HG03139 (cell line): Measurements from ENCODE around the gene GCGR.

Source experiments
- ATAC-seq: cut with Tn5 transposase; IDR thresholded peaks from one replicate; pipeline ENCODE4 v1.9.1; 2021; ENCODE audit not compliant: unreplicated experiment

Gene GCGR

GRCh38 chr17:81803728-81804558, at the start of gene GCGR:
Gene GCGR, plus strand, starts transcription at chr17:81804150. Its CDS starts 4,869 bp downstream, at chr17:81809019.
- ATAC-seq = no peak

DNA sequence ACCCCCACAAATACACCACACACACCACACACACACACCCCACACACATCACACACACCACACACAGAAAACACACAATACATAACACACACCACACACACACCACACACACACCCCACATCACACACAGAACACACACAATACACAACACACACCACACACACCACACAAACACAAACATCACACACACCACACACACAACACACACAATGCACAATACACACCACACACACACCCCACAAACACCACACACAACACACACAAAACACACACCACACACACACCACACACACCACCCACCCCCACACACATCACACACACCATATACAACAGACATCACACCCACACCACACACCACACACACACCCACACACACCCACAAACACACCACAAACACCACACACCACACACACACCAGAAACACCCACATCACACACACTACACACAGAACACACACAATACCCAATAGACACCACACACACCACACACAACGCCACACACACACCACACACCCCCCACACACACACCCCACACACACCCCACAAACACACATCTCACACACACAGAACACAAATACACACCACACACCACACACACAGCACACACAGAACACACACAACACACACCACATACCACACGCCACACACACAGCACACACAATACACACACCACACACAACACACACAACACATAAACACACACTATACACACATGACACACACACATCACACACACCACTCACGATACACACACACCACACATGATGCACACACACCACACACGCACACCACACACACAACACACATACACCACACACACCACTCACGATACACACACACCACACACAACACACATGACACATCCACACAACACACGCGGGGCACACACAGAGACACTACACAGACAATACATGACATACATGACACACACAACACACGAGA, 11.0 kb upstream of the GCGR start:
- no peak for ATAC-seq

DNA sequence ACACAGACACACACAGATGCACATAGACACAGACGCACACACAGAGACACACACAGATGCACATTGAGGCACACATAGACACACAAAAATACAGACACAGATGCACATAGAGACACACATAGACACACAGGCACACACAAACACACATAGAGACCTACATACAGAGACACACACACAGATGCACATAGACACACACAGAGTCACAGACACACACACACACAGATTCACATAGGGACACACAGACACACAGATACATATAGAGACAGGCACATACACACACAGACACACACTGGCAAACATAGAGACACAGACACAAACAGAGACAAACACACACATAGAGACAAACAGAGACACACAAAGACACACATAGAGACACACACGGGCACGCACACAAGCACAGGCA, 9.9 kb upstream of the GCGR start:
- no peak for ATAC-seq

GRCh38 chr17:81794509-81794908, 9.4 kb upstream of the GCGR start:
- no peak for ATAC-seq

DNA sequence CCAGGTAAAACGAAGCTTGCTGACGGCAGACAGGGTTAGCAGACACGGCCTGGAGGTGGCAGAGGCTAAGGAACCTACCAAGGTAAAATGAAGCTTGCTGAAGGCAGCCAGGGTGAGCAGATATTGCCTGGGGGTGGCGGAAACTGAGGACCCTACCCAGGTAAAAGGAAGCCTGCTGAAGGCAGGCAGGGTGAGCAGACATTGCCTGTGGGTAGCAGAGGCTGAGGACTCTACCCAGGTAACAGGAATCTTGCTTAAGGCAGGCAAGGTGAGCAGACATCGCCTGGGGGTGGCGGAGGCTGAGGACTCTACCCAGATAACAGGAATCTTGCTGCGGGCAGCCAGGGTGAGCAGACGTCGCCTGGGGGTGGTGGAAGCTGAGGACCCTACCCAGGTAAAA, 2.6 kb upstream of the GCGR start:
- no peak for ATAC-seq

DNA sequence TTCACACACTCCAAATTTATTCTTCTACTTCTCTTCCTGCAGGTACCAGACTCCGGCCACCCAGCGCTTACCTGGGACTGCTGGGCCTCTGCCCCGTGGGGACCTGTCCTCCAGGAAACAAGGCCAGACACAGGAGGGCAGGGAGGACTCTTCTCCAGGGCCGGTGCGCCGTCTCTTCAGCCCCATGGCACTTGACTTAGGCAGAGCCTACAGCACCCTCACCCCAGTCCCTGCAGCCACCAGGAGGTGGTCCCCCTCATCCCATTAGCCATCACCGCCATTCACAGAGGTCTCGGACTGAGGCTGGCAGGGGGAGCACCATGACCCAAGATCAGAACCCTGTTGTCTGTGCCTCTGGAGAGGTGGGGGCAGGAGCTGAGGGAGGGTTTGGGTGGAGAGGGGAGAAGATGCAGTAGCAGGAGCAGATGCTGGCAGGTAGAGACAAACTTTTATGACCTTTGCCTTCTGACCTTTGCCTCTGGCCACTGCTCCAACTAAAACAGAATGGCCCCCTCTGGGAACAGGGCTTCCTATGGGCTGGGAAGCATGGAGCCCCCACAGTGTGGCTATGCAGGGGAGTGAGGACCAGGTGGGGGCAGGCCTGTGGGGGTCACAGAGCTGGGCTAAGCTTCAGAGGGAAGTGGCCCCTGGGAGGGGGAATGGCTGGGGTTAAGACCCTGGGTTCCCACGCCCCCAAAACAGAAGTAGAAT, 1.7 kb upstream of the GCGR start:
- no peak for ATAC-seq

GRCh38 chr17:81802856-81803643, 900 bp upstream of the GCGR start:
- ATAC-seq = no peak

GRCh38 chr17:81804559-81805399, 829 bp downstream of the GCGR start:
- ATAC-seq = no peak

GRCh38 chr17:81805707-81806460, 1.9 kb downstream of the GCGR start:
- no peak for ATAC-seq

DNA sequence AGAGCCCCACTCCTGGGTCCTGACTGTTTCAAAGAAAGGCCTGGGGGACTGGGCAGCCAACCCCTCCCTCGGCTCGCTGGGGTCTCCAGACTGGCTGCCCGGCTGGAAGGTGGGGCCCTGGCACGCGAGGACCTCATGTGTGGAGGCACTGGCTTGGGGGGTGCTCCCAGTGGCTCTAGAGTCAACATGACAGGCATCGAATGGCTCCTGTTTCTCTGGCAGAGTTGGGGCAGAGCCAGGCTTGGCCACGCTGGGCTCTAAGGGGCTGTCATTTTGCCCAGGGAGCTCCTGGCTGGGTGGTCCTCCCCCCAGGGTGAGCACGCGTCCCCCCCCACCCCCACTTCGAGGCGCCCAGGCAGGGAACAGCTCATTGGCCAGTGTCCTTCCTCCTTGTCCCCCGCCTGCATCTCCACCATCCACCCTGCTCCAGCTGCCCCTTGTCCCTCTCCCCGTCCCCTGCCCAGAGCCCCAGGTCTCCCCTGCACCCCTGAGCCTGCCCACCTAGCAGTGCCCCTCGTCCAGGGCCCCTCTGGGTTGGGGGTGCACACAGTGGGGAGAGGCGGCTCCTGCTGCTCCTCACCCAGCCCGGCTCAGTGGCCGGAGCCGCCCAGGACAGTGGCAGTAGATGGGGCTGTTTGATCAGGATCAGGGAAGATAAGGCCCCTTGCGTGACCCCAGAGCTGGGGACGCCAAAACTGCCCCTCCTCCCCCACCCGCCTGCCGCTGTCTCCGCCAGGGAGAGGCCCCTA, 2.7 kb downstream of the GCGR start:
- ATAC-seq = no peak

DNA sequence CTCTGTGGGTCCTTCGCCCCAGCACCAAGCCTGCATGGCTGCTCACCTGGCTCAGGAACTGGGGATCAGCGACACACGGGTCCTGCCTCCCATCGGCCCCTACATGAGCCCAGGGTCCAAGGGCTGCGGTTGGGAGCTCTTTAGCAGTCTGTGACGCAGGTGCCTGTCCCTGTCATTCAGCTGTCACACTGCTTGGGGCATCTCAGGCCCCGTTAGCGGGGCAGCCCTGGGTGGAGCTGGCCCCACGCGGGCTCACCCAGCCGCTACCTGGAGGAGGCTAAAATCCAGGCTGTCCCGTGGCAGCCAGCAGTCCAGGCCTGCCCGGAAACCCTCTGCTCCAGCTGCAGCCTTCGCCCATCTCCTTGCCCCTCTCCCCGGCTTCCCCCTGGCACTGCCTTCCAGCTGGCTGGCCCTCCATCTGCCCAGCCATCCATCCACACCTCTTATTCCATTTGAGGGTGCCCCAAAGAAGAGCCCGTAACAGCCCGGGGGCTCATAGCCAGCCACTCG, 3.3 kb downstream of the GCGR start:
- no peak for ATAC-seq

- no peak for ATAC-seq
Measured at GRCh38 chr17:81807839-81808238, 3.9 kb downstream of the GCGR start.

DNA sequence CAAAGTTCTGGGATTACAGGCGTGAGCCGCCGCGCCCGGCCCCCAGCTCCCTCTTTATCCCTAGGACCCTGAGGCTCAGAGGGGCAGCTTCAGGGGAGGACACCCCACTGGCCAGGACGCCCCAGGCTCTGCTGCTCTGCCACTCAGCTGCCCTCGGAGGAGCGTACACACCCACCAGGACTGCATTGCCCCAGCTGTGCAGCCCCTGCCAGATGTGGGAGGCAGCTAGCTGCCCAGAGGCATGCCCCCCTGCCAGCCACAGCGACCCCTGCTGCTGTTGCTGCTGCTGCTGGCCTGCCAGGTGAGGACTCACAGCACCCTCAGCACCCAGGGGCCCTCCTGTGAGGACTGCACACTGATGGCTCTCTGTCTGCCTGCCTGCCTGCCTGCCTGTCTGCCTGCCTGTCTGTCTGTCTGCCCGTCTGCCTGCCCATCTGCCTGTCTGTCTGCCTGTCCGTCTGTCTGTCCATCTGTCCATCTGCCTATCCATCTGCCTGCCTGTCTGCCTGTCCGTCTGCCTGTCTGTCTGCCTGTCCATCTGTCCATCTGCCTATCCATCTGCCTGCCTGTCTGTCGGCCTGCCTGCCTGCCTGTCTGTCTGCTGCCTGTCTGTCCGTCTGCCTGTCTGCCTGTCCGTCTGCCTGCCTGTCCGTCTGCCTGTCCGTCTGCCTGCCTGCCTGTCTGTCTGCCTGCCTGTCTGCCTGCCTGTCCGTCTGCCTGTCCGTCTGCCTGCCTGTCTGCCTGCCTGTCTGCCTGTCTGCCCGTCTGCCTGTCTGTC, 5.0 kb downstream of the GCGR start:
- no peak for ATAC-seq

DNA sequence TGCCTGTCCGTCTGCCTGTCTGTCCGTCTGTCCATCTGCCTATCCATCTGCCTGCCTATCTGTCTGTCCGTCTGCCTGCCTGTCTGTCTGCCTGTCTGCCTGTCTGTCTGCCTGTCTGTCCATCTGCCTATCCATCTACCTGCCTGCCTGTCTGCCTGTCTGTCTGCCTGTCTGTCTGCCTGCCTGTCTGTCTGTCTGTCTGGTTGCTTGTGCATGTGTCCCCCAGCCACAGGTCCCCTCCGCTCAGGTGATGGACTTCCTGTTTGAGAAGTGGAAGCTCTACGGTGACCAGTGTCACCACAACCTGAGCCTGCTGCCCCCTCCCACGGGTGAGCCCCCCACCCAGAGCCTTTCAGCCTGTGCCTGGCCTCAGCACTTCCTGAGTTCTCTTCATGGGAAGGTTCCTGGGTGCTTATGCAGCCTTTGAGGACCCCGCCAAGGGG, 5.6 kb downstream of the GCGR start:
- no peak for ATAC-seq

DNA sequence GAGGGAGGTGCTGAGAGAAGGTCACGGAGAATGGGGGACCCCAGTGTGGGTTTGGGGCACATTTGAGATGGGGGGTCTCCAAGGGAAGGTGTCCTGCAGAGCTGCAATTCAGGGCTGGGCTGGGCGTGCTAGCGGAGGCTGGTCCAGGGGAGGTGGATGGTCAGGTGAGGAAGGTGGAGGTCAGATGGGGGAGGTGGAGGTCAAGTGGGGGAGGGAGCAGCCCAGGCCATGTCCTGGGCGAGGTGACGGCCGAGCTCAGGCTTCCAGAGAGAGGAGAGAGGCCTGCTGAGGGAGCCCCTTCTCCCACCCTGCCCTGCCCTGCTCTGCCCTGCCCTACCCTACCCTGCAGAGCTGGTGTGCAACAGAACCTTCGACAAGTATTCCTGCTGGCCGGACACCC, 6.5 kb downstream of the GCGR start:
- ATAC-seq = no peak

GRCh38 chr17:81810892-81811704, 7.1 kb downstream of the GCGR start:
- ATAC-seq = no peak
